ENCODE measurements around the gene TAS2R60.

DNA sequence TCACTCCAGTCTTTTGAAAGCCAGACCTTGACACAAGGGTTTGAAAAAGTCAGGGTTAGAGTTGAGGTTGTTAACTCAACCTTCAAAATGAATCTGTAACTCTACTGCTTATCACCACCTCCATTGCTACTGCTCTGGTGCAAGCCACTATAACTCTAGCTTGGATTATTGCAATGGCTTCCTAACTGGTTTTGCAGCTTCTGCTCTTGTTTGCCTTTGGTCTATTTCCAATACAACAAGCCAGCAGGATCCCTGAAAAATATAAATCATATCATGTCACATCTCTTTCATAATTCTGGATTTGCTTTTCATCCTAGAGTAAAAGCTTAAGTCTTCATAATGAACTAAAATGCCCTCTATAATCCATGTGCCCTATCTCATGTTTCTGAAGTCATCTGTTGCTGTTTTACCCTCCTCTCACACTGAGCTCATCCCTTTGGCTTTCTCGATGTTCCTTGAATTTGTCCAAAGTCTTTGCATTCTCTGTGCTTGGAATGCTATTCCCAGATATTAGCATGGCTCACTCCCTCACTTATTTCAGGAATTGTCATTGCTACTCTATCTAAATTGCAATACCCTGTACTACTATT lies 10.9 kb downstream of the TAS2R60 start:
- TF ChIP-seq, protein P1, sequence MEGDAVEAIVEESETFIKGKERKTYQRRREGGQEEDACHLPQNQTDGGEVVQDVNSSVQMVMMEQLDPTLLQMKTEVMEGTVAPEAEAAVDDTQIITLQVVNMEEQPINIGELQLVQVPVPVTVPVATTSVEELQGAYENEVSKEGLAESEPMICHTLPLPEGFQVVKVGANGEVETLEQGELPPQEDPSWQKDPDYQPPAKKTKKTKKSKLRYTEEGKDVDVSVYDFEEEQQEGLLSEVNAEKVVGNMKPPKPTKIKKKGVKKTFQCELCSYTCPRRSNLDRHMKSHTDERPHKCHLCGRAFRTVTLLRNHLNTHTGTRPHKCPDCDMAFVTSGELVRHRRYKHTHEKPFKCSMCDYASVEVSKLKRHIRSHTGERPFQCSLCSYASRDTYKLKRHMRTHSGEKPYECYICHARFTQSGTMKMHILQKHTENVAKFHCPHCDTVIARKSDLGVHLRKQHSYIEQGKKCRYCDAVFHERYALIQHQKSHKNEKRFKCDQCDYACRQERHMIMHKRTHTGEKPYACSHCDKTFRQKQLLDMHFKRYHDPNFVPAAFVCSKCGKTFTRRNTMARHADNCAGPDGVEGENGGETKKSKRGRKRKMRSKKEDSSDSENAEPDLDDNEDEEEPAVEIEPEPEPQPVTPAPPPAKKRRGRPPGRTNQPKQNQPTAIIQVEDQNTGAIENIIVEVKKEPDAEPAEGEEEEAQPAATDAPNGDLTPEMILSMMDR (IDR thresholded peaks at IDR 0.05; ENCODE audit: insufficient read depth, low read depth, low read length), result no peak
- no peak for TF ChIP-seq EZH2 (IDR thresholded peaks at IDR 0.05; ENCODE audit: insufficient read depth, low read length)
